DMS153 treated with DMSO at 0.1 percent for 48 hours (cell line): Measurements from ENCODE around the gene PARP8.

Source experiments
- DNase-seq: peaks from one replicate; lab custom pipeline; 2025; ENCODE audit not compliant: unreplicated experiment; lab: John Stamatoyannopoulos, UW

The PARP8 gene

DNA sequence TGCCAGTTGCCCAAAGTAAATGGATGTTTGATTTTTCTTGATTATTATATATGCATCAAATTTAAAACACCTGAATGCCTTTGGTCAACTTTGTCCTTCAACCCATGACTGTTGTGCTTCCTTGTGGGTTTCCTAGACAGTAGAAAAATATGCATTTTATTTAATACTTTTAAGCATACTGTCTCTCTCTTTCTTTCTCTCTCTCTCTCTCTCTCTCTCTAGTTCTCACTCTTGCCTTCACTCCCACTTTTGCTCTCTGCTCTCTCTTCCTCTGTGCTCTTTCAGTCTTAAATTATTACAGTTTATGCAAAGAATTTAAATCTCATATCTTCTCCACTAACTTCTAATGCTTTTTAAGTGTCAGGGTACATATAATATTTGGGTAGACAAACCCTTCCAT lies 173.0 kb downstream of the PARP8 start:
- no peak for DNase-seq

- no peak for DNase-seq
Observed at GRCh38 chr5:50843091-50843490, 176.7 kb downstream of the PARP8 start.

DNA sequence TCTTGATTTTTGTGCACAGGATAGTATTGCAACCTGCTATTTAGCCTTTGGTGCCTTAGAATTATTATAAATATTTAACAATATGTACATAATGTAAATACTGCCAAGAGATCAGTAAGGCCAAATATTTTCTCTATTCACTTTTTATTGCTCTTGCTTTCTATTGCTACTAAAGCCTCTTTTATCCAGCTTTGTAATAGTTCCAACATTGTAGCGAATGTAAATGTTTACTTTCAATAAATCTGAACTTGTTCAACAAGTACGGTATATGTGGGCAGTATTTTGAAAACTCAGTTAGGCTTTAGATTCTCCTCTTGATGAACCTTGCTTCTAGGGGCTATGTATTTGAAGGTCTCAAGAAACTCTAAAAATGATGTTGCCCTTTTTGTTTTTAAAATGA lies 179.8 kb downstream of the PARP8 start:
- no peak for DNase-seq

GRCh38 chr5:50849554-50849953 lies 183.1 kb downstream of the PARP8 start:
- DNase-seq, result no peak

DNA sequence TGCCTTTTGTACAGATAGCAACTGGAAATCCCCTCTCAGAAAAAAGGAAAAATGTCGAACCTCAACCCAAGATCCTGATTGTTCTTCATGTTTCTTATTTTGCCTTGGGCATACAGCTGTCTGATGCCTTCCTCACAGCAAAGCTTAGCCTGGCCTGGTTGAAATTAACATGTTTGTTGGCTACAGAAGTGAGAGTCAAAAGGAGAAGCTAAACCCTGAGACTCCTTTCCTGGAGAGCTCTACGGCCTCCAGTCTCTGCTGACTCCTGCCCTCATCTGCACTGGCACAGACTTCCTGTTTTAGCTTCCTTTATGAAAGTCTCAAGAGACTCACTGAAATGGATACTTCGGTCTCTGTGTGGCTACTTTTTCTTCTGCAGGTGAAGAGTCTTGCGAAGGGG lies 186.7 kb downstream of the PARP8 start:
- no peak for DNase-seq

GRCh38 chr5:50854082-50854481 lies 187.6 kb downstream of the PARP8 start:
- no peak for DNase-seq

- DNase-seq, result no peak
Observed at GRCh38 chr5:50855001-50855400, 188.6 kb downstream of the PARP8 start.

- DNase-seq, result no peak
Observed at GRCh38 chr5:50856401-50857119, 190.1 kb downstream of the PARP8 start.

GRCh38 chr5:50863534-50864170 lies 197.2 kb downstream of the PARP8 start:
- DNase-seq, result no peak

DNA sequence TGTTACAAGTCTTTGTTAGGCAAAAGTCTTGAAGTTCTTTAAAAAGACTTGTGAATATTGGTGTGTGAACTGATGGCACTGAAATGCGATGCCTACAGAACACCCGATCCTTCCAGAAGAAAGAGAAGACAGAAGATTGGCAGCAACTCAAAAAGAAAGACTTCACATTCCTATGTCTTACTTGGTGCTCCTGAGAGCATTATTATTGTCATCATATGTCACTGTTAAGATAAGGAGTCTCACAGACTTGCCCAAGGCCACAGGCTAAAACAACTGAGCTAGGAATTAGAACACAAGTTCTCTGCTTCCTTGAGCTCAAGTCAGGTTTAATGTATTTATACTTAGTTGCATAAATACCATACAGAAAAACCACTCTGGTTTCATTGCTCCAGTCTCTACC lies 198.0 kb downstream of the PARP8 start:
- no peak for DNase-seq

- DNase-seq, result no peak
Observed at GRCh38 chr5:50866415-50866814, 200.0 kb downstream of the PARP8 start.

DNA sequence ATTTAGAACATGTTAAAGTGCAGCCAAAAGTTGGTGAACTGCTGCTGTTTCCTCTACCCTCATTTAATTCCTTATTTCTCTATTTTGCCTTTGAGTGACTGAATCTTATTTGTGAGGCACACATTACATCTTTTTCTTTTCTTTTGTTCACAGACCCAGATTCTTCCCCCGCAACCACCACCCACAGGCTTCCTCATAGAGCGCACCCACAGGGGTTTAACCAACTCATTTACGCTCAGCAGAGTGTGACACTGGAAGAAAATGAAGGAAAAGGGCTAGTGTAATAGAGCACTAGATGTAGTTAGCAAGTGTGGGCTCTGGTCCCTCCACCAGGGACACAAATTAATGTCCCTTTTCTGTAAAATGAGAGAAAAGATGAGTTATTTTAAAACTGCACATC lies 200.7 kb downstream of the PARP8 start:
- no peak for DNase-seq

DNA sequence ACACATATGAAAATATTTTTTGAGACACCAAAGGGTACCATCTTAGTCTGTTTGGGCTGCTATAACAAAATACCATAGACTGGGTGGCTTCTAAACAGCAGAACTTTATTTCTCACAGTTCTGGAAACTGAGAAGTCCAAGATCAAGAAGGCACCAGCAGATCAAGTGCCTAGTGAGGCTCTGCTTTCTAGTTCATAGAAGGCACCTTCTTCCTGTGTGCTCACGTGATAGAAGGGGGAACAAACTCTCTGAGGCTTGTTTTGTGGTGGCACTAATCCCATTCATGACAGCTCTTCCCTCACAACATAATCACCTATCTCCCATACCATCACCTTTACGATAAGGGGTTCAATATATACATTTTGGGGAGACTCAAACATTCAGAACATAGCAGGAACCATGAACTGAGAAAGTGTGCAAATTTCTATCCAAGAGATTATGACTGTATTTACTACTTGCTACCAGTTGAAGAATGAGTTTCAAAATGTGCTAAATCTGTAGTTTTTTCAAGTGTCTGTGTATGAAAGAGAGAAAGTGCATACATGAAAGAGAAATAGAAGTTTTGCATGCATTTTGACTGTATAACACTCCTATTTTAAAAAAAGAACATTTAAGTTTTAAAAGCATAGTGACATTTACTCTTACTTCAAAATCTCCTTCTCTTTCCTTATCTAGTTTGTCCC lies 207.3 kb downstream of the PARP8 start:
- DNase-seq, result no peak

DNA sequence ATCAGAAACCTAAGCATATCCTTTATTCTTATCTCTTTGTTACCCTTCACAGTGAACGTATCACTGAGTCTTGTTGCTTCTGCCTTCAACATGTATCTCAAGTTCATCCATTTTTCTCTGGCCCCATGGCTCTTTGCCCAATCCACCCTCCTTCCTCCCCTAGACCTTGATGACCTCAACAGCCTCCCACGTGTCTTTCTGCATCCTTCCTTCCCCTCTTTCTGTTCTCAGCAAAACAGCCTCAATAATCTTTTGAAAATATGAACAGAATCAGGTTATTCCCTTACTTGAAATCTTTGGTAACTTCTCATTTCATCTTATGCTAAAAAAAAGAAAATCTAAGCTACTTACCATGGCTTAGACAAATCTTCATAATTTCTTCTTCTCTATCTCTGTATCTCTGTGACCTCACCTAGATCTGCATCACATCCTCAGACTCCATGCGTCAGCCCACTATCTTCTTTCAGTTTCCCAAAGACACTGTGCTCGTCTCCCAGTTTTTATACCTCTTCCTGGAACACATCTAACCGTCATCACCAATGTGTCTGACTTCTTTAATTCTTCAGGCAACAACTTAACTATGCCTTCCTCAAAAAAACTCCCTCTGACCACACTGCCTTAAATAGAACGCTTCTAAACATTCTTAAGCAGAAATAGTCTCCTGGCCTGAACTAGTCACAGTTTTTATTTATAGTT lies 208.0 kb downstream of the PARP8 start:
- DNase-seq, result no peak

- no peak for DNase-seq
Observed at GRCh38 chr5:50875002-50875344, 208.5 kb downstream of the PARP8 start.

DNA sequence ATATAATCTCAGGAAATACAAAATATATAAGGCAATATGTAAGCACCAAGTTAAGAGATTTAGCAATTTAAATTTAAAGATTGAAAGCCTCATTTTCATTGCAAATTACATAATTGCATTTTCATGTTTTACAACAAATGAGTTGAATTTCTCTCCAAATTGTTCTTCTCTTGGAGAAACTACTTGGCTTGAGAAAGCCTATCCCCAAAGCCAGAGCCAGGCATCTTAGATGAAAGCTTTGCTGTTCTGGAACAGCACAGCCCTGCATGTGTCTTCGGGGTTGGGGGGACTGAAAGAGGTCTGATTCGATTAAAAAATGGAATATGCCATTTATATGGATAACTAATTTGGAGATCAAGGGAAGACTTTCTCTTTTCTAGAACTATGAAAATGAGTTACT lies 212.0 kb downstream of the PARP8 start:
- no peak for DNase-seq

DNA sequence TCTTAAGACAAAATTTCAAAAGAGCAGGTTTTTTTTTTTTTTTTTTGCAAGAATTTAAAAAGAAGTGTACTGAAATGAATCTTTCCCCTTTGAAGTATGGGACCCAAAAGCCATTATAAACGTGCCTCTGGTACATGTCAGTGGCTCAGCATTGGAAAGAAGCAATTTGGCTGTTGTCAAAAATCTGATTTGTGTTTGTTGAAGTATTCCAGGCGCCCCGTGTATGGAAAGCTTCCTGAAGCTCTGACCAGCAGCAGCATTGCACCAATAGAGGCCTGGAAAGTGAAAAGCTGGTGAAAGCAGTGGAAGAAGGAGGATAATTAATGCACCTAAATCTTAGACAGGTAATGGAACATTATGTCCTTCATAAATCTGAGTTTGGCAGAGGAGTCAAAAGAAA lies 215.0 kb downstream of the PARP8 start:
- DNase-seq, result no peak

GRCh38 chr5:50886657-50887345 lies 220.4 kb downstream of the PARP8 start:
- DNase-seq, result no peak

DNA sequence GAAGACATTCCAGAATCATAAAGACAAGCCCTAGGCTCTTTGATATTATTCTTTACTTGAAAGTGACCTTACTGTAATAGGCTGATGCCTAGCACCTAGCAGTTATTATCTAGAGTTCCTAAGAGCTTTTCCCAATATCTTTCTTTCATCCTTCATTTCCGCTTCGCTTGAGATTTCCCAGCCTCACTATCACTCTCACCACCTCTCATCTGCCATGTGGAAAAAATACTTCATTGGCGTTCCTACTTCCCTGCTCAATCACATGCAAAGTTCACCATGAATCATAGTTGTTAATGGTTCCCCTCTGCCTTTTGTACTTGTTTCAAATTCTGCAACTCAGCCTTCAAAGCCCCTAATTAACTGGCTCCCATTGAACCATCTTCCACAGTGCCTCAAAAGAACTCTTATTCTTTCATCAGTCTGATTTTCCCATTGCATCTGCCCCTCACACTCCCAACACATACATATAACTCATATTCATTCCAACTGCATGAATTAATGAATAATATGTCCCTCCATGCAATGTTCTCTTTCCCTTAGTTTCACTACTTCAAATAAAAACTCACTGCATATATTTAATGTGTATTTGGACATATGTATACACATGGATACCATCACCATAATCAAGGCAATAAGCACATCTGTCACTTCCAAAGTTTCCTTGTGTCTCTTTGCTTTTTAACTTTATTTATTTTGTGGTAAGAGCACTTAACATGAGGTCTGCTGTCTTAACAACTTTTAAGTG lies 221.6 kb downstream of the PARP8 start:
- DNase-seq, result no peak

- DNase-seq, result no peak
Observed at GRCh38 chr5:50888751-50889150, 222.3 kb downstream of the PARP8 start.

- DNase-seq, result no peak
Observed at GRCh38 chr5:50889790-50890189, 223.4 kb downstream of the PARP8 start.
